ENCODE data around the gene SEC16B.

Gene SEC16B

DNA sequence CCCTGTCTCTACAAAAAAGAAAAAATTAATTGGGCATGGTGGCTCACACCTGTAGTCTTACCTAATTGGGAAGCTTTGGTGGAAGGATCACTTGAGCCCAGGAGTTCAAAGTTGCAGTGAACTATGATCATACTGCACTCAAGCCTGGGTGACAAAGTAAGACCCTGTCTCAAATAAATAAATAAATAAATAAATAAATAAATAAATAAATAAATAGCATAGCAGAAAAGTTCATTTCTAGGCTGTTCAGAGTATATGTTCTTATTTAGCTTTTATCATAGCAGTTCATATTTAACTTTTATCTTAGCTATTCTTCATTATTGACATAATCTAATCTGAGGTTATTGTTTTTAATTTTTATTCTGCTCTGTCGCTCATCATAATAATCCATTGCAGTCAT is 8.7 kb upstream of the SEC16B start:
- no peak for DNase-seq

DNA sequence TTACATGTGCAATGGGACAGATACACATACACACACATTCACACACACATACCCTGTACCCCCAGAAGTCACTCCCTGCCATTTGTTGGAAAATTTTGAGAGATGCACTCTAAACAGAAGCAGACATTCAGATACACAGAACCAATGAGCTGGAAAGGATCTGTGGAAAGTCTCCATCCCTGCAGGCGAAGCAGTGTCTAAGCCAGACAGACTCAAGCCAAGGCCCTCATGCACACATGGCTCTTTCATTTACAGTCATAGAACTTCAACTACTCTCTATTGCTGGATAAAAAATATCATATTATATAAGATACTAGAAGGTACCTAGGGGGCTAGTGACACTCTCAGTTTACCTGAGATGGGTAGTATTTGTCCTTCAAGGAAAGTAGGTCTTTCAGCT is 7.3 kb upstream of the SEC16B start:
- no peak for DNase-seq

DNA sequence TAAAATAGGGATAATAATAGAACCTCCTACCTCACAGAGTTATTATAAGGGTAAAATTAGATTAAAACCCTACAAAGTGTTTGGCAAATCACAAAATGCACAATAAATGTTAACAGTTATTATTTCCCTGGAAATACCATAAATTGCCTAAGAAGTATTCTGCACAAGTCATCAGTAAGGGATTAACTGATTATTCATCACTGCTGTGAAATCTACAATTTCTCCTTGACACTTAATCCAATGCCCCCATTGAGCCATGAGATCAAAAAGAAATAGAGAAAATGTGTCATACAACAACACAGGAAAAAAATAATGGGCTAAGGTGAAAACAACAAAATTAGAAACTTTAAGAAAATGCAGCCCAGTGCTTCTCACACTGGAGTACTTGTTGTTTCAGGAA is 6.7 kb upstream of the SEC16B start:
- no peak for DNase-seq

DNA sequence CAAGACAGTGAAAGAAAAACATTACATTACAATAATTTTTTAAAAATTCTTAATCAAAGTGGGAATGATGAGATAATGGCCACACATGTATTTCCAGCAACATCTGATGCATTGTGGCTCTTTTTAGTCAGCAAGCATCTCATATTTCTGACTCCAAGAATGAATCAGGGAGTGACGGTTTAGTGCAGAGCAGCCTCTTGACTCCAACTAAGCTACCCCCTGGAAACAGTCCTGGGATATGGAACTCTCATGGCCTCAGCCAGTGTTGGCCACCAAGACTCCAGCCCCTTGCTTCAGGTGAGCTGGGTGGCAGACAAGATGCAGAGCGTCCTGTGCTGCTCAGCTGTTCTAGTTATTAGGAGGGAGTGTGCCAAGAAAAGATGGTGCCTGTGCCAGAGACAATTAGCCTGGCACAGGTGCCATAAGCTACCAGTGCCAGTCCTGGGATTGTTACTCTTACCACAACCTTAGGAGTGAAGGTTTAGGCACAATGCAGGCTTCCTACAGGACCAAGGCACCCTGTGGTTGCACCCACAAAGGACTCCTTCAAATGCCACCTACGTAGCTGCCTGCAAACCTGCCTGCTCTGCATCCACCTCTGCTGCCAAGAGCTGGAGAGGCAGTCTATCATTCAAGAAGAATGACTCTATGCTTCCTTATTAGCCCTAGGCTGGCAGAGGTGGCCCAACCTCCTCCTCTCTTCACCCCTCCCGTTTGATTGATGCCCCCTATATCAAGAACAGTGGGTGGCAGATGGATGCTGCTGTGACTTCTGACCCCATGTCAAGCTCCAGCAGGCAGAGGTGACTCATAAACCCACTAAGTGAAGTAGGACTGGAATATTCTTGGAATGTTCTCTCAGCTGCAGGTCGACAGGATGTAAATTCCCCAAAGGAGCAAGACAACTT is 6.0 kb upstream of the SEC16B start:
- DNase-seq: peak; percentile 86

DNA sequence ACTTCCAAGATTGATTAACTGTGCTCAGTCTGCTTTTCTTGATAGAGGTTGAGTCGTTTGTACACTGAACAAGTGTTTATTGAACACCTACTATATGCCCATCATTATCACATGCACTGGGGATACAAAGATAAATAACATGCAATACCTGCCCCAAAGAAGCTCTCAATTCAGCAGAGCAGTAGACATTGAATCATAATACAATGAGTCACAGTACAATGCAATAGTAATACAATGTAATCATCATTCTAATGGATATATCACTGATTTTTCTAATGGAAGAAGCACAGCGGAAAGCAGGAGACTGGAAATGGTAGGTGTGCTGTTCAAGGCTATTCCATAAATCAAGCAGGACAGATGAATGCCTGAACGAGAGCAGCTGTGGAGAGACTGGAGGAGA is 3.7 kb upstream of the SEC16B start:
- DNase-seq: peak; percentile 25

DNA sequence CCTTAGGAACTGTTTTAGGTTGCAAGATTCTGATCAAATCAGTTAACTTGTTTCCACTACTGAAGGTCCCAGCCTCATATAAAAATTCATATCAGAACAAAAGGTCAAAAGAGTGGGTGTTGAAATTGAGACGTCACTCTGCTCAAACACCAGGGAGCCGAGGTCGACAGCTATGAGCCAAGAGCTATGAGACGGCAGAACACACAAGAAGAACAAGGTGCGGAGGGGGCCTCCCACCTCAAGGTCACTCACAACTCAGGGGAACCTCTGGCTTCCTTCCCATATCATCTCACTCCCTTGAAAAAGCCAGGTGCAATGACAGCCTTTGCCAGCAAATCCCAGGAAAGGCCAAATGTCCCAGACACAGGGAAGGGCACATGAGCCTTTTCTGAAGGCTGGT is 749 bp downstream of the SEC16B start:
- no peak for DNase-seq

DNA sequence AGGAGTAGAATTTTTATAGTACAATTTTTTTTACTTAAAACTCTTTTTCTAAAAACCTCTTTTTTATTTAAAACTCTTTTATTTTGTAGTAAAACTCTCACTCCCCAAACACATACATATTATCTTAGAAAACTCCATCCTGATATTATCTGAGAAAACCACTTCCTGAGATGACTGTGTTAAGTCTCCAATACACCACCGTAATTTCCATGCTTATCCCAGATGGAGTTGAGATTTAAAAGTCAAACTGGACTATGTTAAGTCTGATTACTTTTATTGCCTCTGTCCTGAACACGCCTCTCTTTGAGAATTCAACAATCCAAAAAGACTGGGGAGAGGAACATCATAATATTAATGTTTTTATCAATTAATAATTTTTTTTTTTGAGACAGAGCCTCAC is 3.7 kb downstream of the SEC16B start:
- DNase-seq: peak; percentile 12

DNA sequence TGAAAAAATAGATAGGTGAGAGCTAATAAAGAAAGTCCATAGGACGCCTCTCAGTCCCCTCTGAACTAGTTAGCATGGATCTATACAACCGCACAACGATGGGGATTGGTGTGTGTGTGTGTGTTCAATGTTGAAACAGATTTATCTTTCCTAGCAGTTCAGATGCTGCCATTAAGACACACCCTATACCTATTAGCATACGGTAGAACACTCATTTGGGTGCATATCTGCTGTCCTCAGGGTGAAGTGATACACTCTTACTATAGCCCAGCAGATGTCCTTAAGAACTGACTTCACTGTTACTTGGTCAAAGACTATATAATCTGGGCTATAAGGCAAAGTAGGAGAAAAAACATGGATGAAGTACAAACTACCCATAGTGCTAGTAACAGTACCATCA is 4.6 kb downstream of the SEC16B start:
- no peak for DNase-seq

DNA sequence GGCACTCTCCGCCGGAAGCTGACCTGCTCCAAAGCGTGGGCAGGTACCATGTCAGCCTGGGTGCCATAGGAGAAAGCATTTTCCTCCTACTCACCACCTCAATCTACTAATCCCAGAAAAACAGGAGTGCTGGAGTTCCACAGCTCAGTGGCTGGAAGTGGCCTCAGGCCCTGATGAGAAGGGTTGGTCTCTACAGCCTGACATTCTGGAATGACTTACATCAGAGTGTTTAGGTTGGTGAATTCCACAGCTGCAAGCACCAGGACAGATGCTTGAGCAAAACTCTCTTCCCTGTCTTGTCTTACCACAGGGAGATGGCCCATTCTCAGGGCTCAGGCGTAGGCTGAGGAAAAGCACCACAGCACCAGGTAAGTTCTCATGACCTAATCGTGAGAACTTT is 5.5 kb downstream of the SEC16B start:
- no peak for DNase-seq

DNA sequence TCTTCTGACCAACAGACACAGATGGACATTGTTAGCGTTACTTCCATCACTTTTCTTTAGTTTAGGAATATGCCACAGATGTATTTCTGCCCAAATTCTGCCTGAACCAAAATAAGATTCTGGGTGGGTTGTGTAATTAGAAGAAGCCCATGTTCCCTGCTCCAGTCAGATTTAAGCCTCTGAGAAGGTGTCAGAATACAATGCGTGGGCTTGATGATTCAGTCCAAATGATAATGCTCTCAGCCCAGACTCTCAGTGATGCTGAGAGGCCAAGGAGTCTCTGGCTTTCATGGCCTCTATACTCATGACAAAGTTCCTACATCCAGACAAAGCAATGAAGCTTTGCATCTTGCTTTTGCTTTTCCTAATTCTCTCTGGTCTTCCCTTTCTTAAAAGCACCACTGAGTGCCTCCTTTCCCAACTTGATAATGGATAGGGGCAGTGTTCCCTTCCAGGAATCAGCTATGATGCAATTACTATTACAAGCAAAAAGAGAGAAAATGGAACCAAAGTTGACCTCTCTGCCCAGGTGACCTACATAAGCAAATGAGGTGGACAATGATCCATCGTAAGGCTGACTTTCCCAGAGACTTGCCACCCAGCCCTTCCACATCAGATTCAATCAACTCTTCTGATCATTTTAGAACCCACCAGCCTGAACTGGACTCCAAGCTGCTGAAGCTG is 8.8 kb downstream of the SEC16B start:
- DNase-seq: no peak

DNA sequence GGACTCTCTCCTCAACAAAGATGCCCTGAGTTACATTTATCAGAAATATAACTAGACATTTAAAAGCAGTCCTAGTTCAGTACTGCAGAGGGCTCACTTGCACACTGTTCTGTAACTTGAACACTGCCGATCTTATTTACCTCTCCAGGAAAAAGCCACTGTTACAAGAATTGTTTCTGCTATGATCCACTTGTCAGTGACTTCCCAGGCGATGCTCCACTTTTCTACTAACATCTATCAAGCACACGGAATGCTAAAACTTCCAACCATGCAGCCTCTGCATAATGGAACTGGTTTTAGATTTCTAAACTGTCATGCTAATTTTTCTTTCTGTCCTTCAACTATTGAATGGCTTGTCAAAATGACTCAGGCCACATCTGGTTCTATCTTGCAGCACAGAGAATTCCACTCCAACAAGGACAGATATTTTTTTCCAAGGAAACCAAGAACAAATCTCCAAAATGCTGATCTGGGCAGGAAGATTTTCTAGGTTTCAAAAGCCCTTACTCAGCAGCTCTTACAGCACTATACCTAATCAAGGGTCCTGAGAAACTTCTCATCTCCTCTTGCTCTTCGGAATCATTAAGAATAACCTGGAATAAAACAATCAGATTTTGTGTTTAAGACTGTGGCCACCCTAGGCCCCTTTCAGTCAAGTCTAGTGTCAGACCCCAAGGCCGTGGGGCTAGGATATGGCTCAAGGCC is 9.9 kb downstream of the SEC16B start:
- peak; percentile 45 for DNase-seq

DNA sequence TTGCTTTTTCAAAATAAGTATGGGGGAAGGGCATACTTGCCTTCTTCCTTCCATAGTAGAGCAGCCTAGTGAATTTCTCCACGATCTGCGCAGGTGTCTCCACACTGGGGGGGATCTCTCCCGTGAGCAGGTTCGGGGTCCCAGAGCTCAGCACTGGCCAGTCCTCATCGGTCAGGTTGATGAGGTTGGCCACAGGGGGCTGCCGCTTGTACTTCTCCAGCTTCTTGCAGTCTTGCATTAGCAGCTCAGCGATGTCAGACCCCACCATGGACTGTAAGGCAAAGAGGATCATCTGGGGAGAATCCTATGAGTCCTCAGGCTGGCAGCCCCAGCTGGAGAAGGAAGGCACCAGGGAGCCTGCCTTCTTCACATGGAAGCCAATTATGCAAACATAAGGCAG is 11.8 kb downstream of the SEC16B start:
- no peak for DNase-seq

DNA sequence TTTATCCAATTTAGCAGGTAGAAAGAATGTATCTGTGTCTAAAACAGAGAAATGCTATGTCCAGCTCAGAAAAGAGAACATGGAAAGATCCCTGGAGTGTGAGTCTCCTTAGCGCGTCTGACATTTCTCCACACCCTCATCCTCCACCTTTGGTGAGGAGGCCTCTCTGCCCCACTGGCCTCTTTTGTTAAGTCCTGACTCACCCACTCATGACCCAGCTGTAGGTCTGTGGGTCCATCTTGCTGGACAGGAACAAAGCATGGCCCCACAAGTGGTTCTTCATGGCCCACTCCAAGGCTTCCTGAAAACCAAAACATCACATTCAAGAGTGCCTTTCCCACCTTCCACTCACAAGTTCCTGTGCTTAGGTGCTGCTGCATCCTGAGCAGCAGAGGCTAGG is 15.8 kb downstream of the SEC16B start:
- no peak for DNase-seq

DNA sequence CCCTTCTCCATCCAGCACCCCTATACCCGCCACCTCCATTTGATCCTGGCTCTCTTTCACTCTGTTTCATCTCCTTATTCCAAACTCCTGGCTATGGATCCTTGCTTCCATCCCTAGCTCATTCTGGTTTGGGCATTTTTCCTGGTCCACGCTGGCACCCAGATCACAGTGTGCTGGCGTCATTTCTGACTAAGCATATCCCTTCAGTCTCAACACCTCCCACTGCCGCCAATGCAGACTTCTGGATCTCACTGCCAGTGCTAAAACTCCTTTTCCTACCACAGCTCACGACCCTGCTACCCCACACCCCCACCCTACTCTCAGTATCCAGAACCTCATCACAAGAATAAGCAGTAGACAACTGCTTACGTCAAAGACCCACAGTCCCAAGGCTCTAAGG is 16.3 kb downstream of the SEC16B start:
- DNase-seq: no peak

DNA sequence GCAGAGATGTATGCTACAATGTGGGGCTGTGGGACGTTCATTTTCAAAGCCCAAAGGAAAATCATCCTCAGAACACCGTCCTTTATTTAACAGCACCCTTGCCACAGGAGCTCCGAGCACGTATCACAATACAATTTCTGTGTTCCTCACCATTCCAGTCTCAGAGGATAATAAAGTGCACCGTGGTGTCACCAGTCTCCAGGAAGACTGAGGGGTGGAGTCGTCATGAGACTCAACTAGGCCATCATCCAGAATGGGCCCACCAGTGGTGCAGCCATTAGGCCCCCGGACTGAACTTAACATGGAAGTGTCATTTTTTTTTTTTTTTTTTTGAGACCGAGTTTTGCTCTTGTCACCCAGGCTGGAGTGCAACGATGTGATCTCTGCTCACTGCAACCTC is 17.2 kb downstream of the SEC16B start:
- DNase-seq: no peak

DNA sequence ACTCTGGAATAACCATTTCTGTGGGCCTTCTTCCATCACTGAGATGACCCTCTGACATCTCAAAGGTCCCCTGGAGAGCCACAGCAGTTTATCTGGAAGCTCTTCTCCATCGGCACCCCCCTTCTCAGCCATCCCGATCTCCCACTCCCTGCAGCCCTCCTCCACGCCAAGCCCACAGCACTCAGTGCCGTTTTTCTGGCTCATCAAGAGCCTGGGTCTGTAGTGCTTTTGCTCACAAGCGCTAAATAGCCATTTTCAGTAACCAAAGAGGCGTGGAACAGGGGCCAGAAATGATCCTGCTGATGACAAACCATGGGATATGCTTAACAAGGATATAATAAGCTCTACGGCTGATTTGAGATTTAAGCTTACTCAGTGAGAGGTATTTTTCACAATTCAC is 17.6 kb downstream of the SEC16B start:
- no peak for DNase-seq

DNA sequence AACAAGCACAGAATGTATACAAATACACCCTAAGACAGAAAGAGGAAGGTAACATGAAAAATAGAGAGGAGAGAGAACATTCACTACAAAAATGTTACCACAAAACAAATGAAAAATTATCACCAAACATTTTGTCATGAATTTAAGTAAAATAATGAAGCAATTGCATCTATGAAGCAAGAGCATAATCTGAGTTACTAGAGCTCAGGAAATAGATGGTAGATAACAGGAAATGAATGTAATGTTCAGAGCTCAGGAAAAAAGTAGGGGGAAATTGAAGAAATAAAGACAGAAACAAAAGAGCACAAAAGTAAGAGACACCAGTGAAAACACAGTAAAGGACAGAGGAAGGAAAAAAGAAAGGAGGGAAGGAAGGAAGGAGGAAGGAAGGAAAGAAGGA is 19.4 kb downstream of the SEC16B start:
- no peak for DNase-seq

DNA sequence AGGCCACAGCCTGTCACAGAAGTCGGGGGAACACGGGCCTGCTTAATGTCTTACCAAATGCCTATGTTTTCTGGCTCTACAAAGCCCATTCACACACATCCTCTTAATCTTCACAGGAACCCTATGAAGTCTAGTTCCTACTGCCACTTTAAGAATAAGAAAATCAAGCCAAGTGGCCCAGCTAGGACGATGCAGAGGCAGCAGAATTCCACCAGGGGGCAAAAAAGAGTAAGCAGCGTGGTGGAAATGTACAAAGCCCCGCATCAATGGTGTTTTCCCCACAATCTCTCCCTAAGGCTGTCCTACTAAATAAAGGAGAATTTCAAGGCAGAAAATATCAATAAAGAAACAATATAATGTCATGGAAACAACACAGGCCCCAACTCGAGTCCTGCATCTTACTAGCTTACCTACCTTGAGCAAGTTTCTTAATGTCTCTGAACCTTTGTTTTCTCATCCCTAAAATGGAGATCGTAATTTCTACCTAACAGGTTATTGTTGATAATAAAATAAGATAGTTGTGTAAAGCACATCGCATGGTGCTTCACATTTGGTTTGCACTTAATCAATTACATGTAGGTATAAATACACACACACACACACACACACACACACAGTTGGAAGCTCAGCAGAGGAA is 21.4 kb downstream of the SEC16B start:
- peak; percentile 72 for DNase-seq

DNA sequence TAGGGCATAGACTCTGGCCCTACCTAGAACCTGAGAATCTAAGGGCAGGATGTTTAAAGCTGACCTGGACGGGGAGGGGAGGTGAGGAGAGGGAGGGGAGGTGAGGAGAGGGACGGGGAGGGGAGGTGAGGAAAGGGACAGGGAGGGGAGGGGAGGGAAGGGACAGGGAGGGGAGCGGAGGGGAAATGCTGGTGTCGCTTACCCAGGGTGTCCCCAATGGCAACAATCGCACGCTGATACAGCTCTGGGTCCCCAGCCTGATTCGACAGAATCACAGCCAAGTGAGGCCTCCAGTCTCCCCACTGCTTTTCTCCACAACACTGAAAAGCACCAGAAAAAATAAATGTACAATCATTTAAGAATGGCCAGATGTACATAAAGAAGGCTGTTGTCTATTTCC is 22.2 kb downstream of the SEC16B start:
- DNase-seq: no peak

DNA sequence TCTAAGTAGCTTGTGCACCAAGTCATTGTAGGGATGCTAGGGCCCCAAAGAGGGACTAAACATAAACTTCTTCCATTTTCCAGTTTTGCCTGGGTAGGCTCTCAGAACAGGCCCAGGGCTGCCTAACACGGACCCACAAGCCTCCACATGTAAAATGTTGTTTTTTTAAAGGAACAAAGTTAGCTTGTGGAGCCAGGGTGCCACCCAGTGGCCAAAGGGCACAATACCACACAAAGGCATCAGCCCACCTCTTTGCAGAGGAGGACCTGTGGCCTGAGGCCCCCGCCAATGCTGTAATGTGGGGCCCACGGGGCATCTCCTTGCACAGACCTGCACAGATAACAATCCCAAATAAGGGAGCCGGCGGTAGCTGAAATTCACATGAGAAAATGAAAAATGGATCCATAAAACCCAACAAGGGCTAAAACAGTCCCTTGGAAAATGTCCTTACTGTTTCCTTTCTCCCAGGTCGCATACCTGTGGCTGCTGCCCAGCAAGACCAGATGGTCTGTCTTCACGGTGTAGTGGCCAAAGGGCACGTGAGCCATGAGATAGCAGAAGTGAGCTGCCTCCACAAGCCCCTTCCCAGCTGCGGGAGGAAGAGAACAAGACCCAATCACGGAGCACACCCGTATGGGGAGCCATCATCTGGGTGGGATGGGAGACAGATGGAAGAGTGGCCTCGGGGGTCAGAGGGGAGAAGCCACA is 23.8 kb downstream of the SEC16B start:
- DNase-seq: peak; percentile 72

DNA sequence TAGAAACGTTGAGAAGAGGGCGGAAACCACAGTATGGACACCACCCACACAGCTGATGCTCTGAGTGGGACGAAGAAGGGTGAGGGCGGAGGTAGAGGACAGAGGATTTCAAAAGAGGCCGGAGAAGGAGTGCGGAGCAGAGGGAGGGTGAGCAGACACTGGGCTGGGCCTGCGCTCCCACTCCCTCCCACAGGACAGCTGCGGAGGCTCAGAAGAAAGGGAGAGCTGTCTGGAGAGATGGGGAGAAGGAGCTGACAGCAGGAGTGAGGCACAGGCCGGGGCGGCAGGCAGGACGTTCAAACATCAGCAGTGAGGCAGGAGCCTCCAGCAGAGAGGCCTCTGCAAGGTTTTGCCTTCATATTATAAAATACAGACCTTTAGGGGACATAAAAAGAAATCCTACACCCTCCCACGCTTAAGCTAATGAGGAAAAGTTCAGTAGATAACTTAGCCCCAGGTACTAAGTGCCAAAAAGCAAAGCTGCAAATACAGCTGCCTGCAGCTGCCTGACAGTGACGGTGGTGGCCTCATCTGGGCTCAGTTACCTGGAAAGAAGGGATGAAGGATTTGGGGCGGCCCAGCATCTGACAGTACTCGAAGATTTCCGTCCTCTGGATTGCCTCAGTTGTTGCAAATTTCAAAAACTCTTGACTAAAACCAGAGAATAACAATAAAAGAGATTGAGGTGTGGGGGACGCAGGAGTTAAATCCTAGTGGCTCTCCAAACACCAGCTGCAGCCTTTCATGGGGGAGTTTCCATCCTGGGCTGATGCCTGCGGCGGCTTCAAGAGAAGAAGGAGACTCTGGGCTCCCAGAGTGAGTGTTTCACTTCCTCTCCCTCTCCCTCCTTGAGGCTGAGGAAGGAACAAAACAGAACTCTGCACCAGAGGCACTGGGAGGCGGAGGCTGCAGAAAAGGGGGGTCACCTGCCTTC is 25.6 kb downstream of the SEC16B start:
- no peak for DNase-seq

DNA sequence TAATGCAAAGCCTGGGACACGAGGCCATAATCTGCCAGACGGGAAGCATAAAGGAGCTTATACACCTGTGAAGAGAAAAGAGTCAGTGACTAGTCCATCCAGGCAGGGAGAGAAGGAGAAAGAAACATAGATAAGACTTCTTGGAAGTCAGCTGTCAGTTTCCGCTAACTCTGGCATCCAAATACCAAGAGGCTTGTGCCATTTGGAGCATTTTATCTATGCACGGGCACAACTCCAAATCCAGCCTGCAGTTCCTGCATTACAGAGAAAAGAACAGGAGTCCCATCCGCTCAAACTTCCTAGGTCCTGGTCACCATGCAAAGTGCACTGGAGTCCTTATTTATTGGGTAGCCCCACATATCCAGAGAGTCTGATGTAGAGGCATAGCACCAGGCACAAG is 27.9 kb downstream of the SEC16B start:
- no peak for DNase-seq
